CD8-positive, alpha-beta memory T cell (primary cell): Measurements from ENCODE around the gene HOMER1. TPM values are rescaled to one million over a fixed set of nuclear protein-coding genes. Genes with fewer than 3 reads are reported as not detected.

Source experiments
- CTCF ChIA-PET: fragments of 350-600 bp; sonication (Branson Sonifier 250); formaldehyde crosslinking; loops from one replicate; lab custom pipeline; 2021; ENCODE audit warnings: antibody characterized with exemption; lab: Charles Lee
- POLR2A ChIA-PET: fragments of 350-600 bp; sonication (Branson Sonifier 250); formaldehyde crosslinking; loops from one replicate; lab custom pipeline; 2021; ENCODE audit warnings: antibody characterized with exemption; lab: Charles Lee
- DNase-seq, 5 donors: peaks; one replicate each; pipeline versions ENCODE4 v3.0.0 to v3.0.0-alpha.2; 2020 to 2022; ENCODE audit warnings: mixed read lengths in 1 of 5
- H3K27ac ChIP-seq: one replicate; pipeline ENCODE4 v1.7.0; 2013; ENCODE audit warnings: low read depth, mild to moderate bottlenecking, low read length, moderate library complexity
- H3K27me3 ChIP-seq: 2 replicates; pipeline ENCODE4 v1.7.0; 2013; ENCODE audit warnings: low read length, mild to moderate bottlenecking; ENCODE audit not compliant: insufficient read depth, poor library complexity, severe bottlenecking
- H3K36me3 ChIP-seq: 2 replicates; pipeline ENCODE4 v1.7.0; 2013; ENCODE audit warnings: mild to moderate bottlenecking, low read length, moderate library complexity; ENCODE audit not compliant: insufficient read depth
- H3K4me1 ChIP-seq: 2 replicates; pipeline ENCODE4 v1.7.0; 2013; ENCODE audit warnings: mild to moderate bottlenecking, low read length, moderate library complexity; ENCODE audit not compliant: insufficient read depth
- H3K4me3 ChIP-seq: 2 replicates; pipeline ENCODE4 v1.7.0; 2013; ENCODE audit warnings: mild to moderate bottlenecking, low read length
- H3K9me3 ChIP-seq: 2 replicates; pipeline ENCODE4 v1.7.0; 2013; ENCODE audit warnings: mild to moderate bottlenecking, low read length
- H3K27ac Mint-ChIP-seq, 8 donors: one replicate each; pipeline ENCODE4 v1.8.0; 2020 to 2021; ENCODE audit warnings: mixed read lengths in 8 of 8, mild to moderate bottlenecking in 6 of 8, inconsistent platforms in 3 of 8, moderate library complexity in 3 of 8
- H3K27me3 Mint-ChIP-seq, 2 donors: one replicate each; pipeline ENCODE4 v1.8.0; 2020 to 2021; ENCODE audit warnings: mixed read lengths in 2 of 2, mild to moderate bottlenecking in 1 of 2, moderate library complexity in 1 of 2
- H3K36me3 Mint-ChIP-seq, 3 donors: one replicate each; pipeline ENCODE4 v1.8.0; 2020 to 2021; ENCODE audit warnings: mixed read lengths in 3 of 3, inconsistent platforms in 1 of 3, mild to moderate bottlenecking in 1 of 3
- H3K4me1 Mint-ChIP-seq, 3 donors: one replicate each; pipeline ENCODE4 v1.8.0; 2020 to 2021; ENCODE audit warnings: mixed read lengths in 3 of 3, inconsistent platforms in 1 of 3, mild to moderate bottlenecking in 1 of 3
- H3K4me3 Mint-ChIP-seq, 7 donors: one replicate each; pipeline ENCODE4 v1.8.0; 2020 to 2021; ENCODE audit warnings: mixed read lengths in 7 of 7, mild to moderate bottlenecking in 6 of 7, moderate library complexity in 4 of 7, inconsistent platforms in 2 of 7
- H3K9me3 Mint-ChIP-seq, 5 donors: one replicate each; pipeline ENCODE4 v1.8.0; 2020 to 2022; ENCODE audit warnings: mixed read lengths in 5 of 5, mild to moderate bottlenecking in 3 of 5, moderate library complexity in 2 of 5, inconsistent platforms in 1 of 5
- polyA plus RNA-seq: library from polyadenylated mRNA; unstranded; fragments of 300-500 nt; fragmentation: Illumina TruSeq; gene quantifications from one replicate; pipeline ENCODE4 v1.2.3, GENCODE V29; 2021
- total RNA-seq, 2 experiments: library from RNA; stranded (reverse); gene quantifications; one replicate each; pipeline ENCODE4 v1.2.3, GENCODE V29; 2021

The HOMER1 gene
- total and polyA plus RNA-seq, 3 experiments from 2014 or later: 4.6 to 11.1 (median 7.3) TPM

DNA sequence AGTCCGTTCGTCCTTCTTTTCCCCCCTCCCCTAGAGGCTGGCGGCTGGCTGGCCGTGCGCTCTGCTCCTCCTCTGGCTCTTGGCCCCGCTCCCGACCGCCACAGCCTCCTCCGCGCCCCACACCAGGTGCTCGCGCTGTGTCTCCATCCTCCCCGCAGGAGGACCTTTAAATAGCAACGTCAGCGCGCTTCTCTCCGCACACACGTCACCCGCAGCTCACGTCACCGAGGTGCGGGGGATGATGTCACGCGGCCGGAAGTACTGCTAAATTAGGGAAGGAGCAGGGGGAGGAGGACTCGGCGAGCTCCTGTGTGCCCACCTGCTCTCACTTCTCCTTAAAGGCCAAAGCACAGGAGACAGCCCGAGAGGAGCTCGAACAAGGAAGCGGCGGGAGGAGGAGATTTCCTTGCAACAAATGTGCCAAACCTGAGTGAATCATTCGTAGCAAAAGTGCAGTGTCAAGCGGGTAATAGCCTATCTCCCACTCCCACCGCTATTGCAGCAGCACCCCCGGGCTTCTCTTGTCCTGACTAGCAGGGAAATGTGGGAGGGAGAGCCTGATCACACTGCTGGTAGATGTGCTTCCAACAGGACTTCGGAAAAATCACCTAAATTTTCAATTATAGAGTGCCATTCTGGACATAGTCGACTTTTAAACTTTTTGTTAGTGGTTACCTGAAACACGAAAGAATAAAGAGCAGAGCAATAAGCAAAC is 614 bp upstream of the HOMER1 start:
- CTCF ChIA-PET: interaction anchor here (0.7 kb wide), 1 partner anchor 112 kb away, joined by 4 read pairs; no protein-coding TSS in a partner anchor
- Histone ChIP-seq H3K36me3 (no peaks in the 10 kb centered on the region), H3K27me3 (no peaks in the 10 kb centered on the region), H3K4me3 (peak overlapping the region; percentile 94), H3K4me1 (peaks cover 17% of the 10 kb centered on the region), H3K9me3 (no peaks in the 10 kb centered on the region), H3K27ac (peak overlapping the region; percentile 95)
- Mint-ChIP-seq H3K4me3 (peak overlapping the region; percentile 90 to 99 (median 97)), H3K9me3 (no peaks in the 10 kb centered on the region), H3K27ac (peak overlapping the region; percentile 86 to 100 (median 99)), H3K36me3 (peaks cover 0 to 5% (median 0%) of the 10 kb centered on the region in 3 donors), H3K27me3 (peaks cover 3 to 14% of the 10 kb centered on the region in 2 donors), H3K4me1 (peaks cover 17 to 32% (median 24%) of the 10 kb centered on the region in 3 donors)
- DNase-seq: peak; percentile 80 to 95 (median 93)
- POLR2A ChIA-PET: interaction anchor here (0.6 to 1.9 kb wide), 6 partner anchors 13 to 529 kb away, joined by 3 to 6 read pairs (median 4); partner anchors contain the start of genes JMY and TENT2

DNA sequence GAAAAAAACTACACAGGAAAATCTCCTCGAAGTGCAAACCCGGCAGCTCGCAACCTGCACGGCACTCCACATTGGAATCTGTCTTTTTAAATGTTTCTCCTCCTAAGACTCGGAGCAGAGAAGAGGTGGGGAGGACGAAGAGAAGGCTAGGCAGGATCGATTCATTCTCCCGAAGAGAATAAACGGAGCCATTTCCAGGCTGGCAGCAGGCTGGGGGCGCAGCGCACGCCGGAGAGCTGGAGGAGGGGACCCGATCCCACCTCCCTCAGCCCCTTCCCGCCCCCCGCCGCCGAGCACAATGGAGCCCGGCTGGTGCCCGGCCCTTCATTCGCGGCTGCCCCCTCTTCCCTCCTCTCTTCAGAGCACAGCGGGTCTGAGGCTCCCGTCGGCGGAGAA is 628 bp downstream of the HOMER1 start:
- no peaks in the 10 kb centered on the region for H3K36me3 ChIP-seq
- peaks cover 0 to 5% (median 0%) of the 10 kb centered on the region in 3 donors for H3K36me3 Mint-ChIP-seq
- H3K27ac Mint-ChIP-seq: peak overlapping the region; percentile 66 to 89 (median 87)
- ChIA-PET POLR2A (interaction anchor here (1.5 to 1.9 kb wide), 2 partner anchors 12 to 528 kb away, joined by 4 read pairs; no protein-coding TSS in a partner anchor), CTCF (no interaction called here)
- peak overlapping the region; percentile 94 for H3K4me3 ChIP-seq
- peak overlapping the region; percentile 80 to 92 (median 85) for H3K4me3 Mint-ChIP-seq
- no peaks in the 10 kb centered on the region for H3K9me3 Mint-ChIP-seq
- H3K27ac ChIP-seq: peak overlapping the region; percentile 95
- peaks cover 3 to 14% of the 10 kb centered on the region in 2 donors for H3K27me3 Mint-ChIP-seq
- H3K4me1 ChIP-seq: peaks cover 17% of the 10 kb centered on the region
- peaks cover 17 to 32% (median 24%) of the 10 kb centered on the region in 3 donors for H3K4me1 Mint-ChIP-seq
- peak in 1 of 5 donors; percentile 1 for DNase-seq
- no peaks in the 10 kb centered on the region for H3K9me3 ChIP-seq
- no peaks in the 10 kb centered on the region for H3K27me3 ChIP-seq

DNA sequence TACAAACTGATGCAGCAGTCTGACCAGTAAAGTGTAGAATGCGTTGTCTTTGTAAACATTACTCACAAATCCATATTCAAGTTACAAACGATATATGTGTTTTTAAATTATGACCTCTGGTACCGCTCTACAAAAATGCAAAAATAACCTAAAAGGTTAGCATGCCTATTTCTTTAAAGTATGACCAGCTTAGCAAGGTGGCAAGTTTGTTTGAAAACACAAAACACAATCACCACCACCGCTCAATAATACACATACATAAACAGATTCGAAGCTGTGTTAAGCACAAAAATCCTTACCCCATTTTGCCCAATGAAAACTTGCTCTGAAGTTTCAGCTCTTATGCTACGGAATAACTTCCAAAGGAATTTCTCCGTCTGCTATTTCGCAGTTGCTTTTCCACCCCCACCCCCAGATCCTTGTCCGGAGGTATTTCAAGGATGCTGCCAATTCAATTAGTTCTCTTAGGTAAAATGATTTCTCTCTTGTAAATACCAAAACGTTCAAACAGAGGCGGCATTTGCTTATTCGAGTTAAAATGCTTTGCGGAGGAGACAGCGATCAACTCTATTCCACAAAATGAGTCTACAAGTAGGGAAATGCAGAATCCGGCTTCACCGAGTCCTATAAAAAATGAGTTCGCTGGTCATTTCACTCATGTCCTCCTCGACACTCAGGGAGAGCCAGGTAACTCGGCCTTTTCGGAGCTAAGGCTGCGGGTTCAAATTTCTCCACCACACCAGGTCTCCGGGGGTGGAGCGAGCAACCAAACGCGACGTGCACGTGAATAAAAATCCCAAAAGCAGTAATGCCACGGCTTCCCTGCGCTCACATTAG is 1.2 kb downstream of the HOMER1 start:
- Mint-ChIP-seq H3K36me3 (peaks cover 0 to 5% (median 0%) of the 10 kb centered on the region in 3 donors), H3K27ac (peak overlapping the region; percentile 61 to 89 (median 86)), H3K4me1 (peaks cover 17 to 32% (median 24%) of the 10 kb centered on the region in 3 donors), H3K4me3 (peak overlapping the region; percentile 80 to 92 (median 85)), H3K9me3 (no peaks in the 10 kb centered on the region), H3K27me3 (peaks cover 3 to 16% of the 10 kb centered on the region in 2 donors)
- peak overlapping the region; percentile 94 for H3K4me3 ChIP-seq
- H3K27me3 ChIP-seq: no peaks in the 10 kb centered on the region
- no peaks in the 10 kb centered on the region for H3K36me3 ChIP-seq
- DNase-seq: no peak
- H3K9me3 ChIP-seq: no peaks in the 10 kb centered on the region
- H3K27ac ChIP-seq: peak overlapping the region; percentile 95
- POLR2A ChIA-PET: interaction anchor here (1.9 kb wide), 1 partner anchor 527 kb away, joined by 4 read pairs; no protein-coding TSS in a partner anchor
- CTCF ChIA-PET: interaction anchor here (0.7 kb wide), 1 partner anchor 9 kb away, joined by 3 read pairs; no protein-coding TSS in a partner anchor
- peaks cover 17% of the 10 kb centered on the region for H3K4me1 ChIP-seq

DNA sequence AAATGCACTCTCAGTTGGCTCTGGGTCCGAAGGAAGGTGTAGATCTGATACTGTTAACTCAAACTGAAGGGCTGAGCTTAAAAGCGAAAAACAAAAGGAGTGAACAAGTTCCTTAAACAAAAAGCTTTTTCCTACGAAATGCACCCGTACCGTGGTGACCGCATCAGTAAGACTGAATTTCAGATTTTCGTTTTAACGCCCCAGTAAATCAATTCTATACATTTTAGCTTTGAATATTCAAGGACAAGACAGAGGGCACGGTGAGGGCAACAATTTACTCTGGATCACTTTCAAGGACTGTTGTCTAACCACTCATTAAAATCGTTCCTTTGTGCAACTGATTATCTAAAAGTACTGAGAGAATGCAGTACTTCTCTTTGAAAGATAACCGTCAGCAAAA is 1.9 kb downstream of the HOMER1 start:
- peaks cover 17% of the 10 kb centered on the region for H3K4me1 ChIP-seq
- ChIA-PET POLR2A (no interaction called here), CTCF (interaction anchor here (0.7 kb wide), 1 partner anchor 10 kb away, joined by 3 read pairs; no protein-coding TSS in a partner anchor)
- H3K4me3 Mint-ChIP-seq: peak overlapping the region in 3 of 7 donors; percentile 41 to 62 (median 48)
- no peak for DNase-seq
- no peaks in the 10 kb centered on the region for H3K36me3 ChIP-seq
- no peak overlapping the region for H3K27ac ChIP-seq
- no peaks in the 10 kb centered on the region for H3K27me3 ChIP-seq
- H3K9me3 Mint-ChIP-seq: no peaks in the 10 kb centered on the region
- no peak overlapping the region for H3K4me3 ChIP-seq
- H3K27me3 Mint-ChIP-seq: peaks cover 3 to 16% of the 10 kb centered on the region in 2 donors
- H3K4me1 Mint-ChIP-seq: peaks cover 17 to 32% (median 24%) of the 10 kb centered on the region in 3 donors
- H3K36me3 Mint-ChIP-seq: peaks cover 0 to 5% (median 0%) of the 10 kb centered on the region in 3 donors
- no peaks in the 10 kb centered on the region for H3K9me3 ChIP-seq
- peak overlapping the region in 2 of 8 donors; percentile 61 to 86 for H3K27ac Mint-ChIP-seq

DNA sequence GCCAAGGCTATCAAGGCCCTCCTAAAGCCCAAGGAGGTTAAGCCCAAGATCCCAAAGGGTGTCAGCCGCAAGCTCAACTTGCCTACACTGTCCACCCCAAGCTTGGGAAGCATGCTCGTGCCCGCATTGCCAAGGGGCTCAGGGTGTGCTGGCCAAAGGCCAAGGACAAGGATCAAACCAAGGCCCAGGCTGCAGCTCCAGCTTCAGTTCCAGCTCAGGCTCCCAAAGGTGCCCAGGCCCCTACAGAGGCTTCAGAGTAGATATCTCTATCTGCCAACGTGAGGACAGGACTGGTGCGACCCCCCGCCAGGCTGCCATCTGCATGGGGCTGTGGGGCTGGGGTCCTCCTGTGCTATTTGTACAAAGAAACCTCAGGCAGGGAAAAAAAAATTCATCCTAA is 3.3 kb downstream of the HOMER1 start:
- no peaks in the 10 kb centered on the region for H3K27me3 ChIP-seq
- peaks cover 3 to 16% of the 10 kb centered on the region in 2 donors for H3K27me3 Mint-ChIP-seq
- DNase-seq: no peak
- no peaks in the 10 kb centered on the region for H3K36me3 ChIP-seq
- H3K4me3 ChIP-seq: no peak overlapping the region
- H3K4me3 Mint-ChIP-seq: no peak overlapping the region
- H3K4me1 Mint-ChIP-seq: peaks cover 17 to 32% (median 24%) of the 10 kb centered on the region in 3 donors
- H3K27ac ChIP-seq: no peak overlapping the region
- no peaks in the 10 kb centered on the region for H3K9me3 Mint-ChIP-seq
- CTCF ChIA-PET: no interaction called here
- peaks cover 17% of the 10 kb centered on the region for H3K4me1 ChIP-seq
- H3K27ac Mint-ChIP-seq: no peak overlapping the region
- POLR2A ChIA-PET: no interaction called here
- H3K36me3 Mint-ChIP-seq: peaks cover 0 to 5% (median 0%) of the 10 kb centered on the region in 3 donors
- no peaks in the 10 kb centered on the region for H3K9me3 ChIP-seq

DNA sequence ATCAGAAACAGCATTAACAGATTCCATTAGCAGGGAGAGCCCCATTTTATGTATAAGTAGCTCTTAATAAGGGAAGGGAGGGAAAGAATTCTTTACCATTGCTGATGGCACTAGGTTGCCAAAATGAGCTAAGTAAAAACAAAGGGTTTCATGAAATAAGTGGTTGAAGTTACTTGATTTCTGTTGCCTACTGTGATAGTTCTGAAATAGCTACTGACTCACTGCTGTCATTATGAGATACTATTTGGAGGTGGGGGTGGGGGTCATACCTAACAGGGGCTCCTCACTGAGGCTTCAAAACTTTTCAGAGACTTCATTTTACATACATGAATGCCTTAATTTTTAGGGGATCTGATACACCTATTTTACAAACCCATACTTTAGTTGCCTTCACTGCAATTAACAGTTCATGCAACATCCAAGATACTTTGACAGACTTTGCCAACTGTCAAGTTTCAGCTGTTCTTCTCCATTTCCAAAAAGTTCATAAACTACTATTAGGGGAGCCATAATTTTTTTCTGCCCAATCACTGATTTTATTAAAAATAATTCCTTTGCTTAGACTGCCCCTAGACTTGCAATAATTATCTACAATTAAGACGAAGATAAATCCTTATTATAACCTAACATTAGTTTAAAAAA is 4.6 kb downstream of the HOMER1 start:
- H3K27me3 Mint-ChIP-seq: peaks cover 3 to 14% of the 10 kb centered on the region in 2 donors
- H3K27ac Mint-ChIP-seq: peak overlapping the region in 1 of 8 donors; percentile 22
- Histone ChIP-seq H3K36me3 (no peaks in the 10 kb centered on the region), H3K27me3 (no peaks in the 10 kb centered on the region), H3K4me3 (no peak overlapping the region), H3K4me1 (peaks cover 11% of the 10 kb centered on the region), H3K9me3 (no peaks in the 10 kb centered on the region), H3K27ac (no peak overlapping the region)
- no peaks in the 10 kb centered on the region for H3K9me3 Mint-ChIP-seq
- CTCF ChIA-PET: no interaction called here
- no peak overlapping the region for H3K4me3 Mint-ChIP-seq
- POLR2A ChIA-PET: no interaction called here
- H3K36me3 Mint-ChIP-seq: peaks cover 0 to 3% (median 0%) of the 10 kb centered on the region in 3 donors
- no peak for DNase-seq
- peaks cover 11 to 25% (median 17%) of the 10 kb centered on the region in 3 donors for H3K4me1 Mint-ChIP-seq

DNA sequence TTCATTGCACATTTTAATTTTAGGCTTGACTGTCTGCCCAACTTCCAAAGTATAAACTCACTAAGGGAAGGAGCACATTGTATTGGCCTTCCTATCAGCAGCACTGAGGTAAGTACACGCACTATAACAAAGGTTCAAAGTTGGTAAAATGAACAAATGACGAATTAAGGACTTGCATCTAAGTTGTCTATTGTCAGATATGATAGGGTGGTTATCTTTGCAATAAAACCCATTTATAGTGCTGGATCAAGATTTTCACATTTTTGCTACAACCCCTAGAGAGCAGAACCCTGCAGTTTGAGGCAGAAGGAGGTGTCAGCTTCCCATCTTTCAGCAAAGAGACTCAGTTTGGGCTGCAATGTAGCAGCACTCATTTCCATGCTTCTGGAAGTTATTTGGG is 5.1 kb downstream of the HOMER1 start:
- Histone ChIP-seq H3K27me3 (no peaks in the 10 kb centered on the region), H3K36me3 (no peaks in the 10 kb centered on the region), H3K4me1 (peaks cover 11% of the 10 kb centered on the region), H3K9me3 (no peaks in the 10 kb centered on the region), H3K27ac (no peak overlapping the region), H3K4me3 (no peak overlapping the region)
- Mint-ChIP-seq H3K36me3 (peaks cover 0 to 2% (median 0%) of the 10 kb centered on the region in 3 donors), H3K27ac (peak overlapping the region in 1 of 8 donors; percentile 22), H3K27me3 (peaks cover 3 to 13% of the 10 kb centered on the region in 2 donors), H3K4me3 (no peak overlapping the region), H3K9me3 (no peaks in the 10 kb centered on the region), H3K4me1 (peaks cover 11 to 23% (median 16%) of the 10 kb centered on the region in 3 donors)
- ChIA-PET POLR2A (no interaction called here), CTCF (no interaction called here)
- no peak for DNase-seq
